HepG2 (cell line): Measurements from ENCODE around the gene NYNRIN. TPM values are rescaled to one million over a fixed set of nuclear protein-coding genes. Genes with fewer than 3 reads are reported as not detected.

Experiments
- ATAC-seq: fragments of 200-7000 bp; cut with Tn5 transposase; 3 replicates; pipeline ENCODE4 v1.9.1; 2020; ENCODE audit warnings: mild to moderate bottlenecking, moderate library complexity
- BruUV-seq: library from RNA; stranded (reverse); fragments of 400-500 nt; replicated peaks from 2 replicates; lab custom pipeline; 2021; lab: Mats Ljungman, UMichigan
- CTCF ChIA-PET: fragments of 300-600 bp; formaldehyde crosslinking; extraction: SDS; loops from one replicate; lab custom pipeline; 2021; ENCODE audit warnings: low total read pairs, inconsistent platforms, low intra/inter-chr PET ratio; lab: Yijun Ruan, JAX
- POLR2A ChIA-PET: fragments of 350-600 bp; sonication (Branson Sonifier 250); formaldehyde crosslinking; loops from one replicate; lab custom pipeline; 2020; ENCODE audit warnings: antibody characterized with exemption, inconsistent platforms; lab: Yijun Ruan, JAX
- DNase-seq: peaks from one replicate; pipeline ENCODE4 v3.0.0-alpha.2; 2015; ENCODE audit warnings: low spot score
- FAIRE-seq: peaks from 3 replicates; lab custom pipeline; 2011; peaks lifted over from hg19 to GRCh38; lab: Jason Lieb, UNC
- H2AFZ ChIP-seq: one replicate; pipeline ENCODE4 v1.6.1; 2011; ENCODE audit warnings: low read length, inconsistent platforms
- H3K27ac ChIP-seq: fragments of 300-600 bp; 3 replicates; pipeline ENCODE4 v1.8.0; 2011; ENCODE audit warnings: mixed run types, mild to moderate bottlenecking, mixed read lengths, low read length, inconsistent platforms; ENCODE audit not compliant: insufficient read depth; ENCODE audit errors: extremely low read length
- H3K27me3 ChIP-seq, 2 experiments: fragments of 200-600 bp in 1 of 2; 2 replicates in 1 of 2; 3 replicates in 1 of 2; pipeline versions ENCODE4 v1.6.0 to v1.8.0; 2011; ENCODE audit warnings: low read length in 2 of 2, mild to moderate bottlenecking in 2 of 2, moderate library complexity in 2 of 2, inconsistent platforms in 1 of 2; ENCODE audit not compliant: insufficient read depth in 2 of 2, control insufficient read depth in 1 of 2
- H3K36me3 ChIP-seq, 2 experiments: fragments of 200-600 bp in 1 of 2; replicated peaks in 1 of 2; 2 replicates in 1 of 2; 3 replicates in 1 of 2; pipeline versions ENCODE4 v1.5.1 to v1.8.0; 2011; ENCODE audit warnings: low read length in 2 of 2, inconsistent platforms in 1 of 2; ENCODE audit not compliant: insufficient read depth in 2 of 2, control insufficient read depth in 1 of 2
- H3K4me1 ChIP-seq: 2 replicates; pipeline ENCODE4 v1.5.1; 2012; ENCODE audit warnings: low read length, inconsistent platforms; ENCODE audit not compliant: insufficient read depth
- H3K4me2 ChIP-seq: 2 replicates; pipeline ENCODE4 v1.6.0; 2011; ENCODE audit warnings: low read depth, low read length, inconsistent platforms
- H3K4me3 ChIP-seq, 3 experiments: fragments of 200-600 bp in 1 of 3; sonication (generic), shearing (Covaris generic) in 1 of 3; replicated peaks in 1 of 3; 2 replicates each; pipeline ENCODE4 v1.5.1; 2011 to 2016; ENCODE audit warnings: low read length in 3 of 3, inconsistent platforms in 2 of 3, low read depth in 2 of 3, mild to moderate bottlenecking in 2 of 3, control low read depth in 1 of 3, mixed read lengths in 1 of 3; ENCODE audit not compliant: insufficient read depth in 1 of 3
- H3K79me2 ChIP-seq: one replicate; pipeline ENCODE4 v1.6.1; 2011; ENCODE audit warnings: low read length, inconsistent platforms; ENCODE audit not compliant: insufficient read depth
- H3K9ac ChIP-seq: 2 replicates; pipeline ENCODE4 v1.6.0; 2011; ENCODE audit warnings: mild to moderate bottlenecking, low read depth, low read length, inconsistent platforms; ENCODE audit not compliant: insufficient read depth
- H3K9me3 ChIP-seq: 2 replicates; pipeline ENCODE4 v1.5.1; 2012; ENCODE audit warnings: mild to moderate bottlenecking, low read length
- H4K20me1 ChIP-seq: 2 replicates; pipeline ENCODE4 v1.6.0; 2011; ENCODE audit warnings: inconsistent platforms, mild to moderate bottlenecking, low read length, moderate library complexity; ENCODE audit not compliant: insufficient read depth
- HOXA7 ChIP-seq: sonication (generic); formaldehyde crosslinking; IDR thresholded peaks from 2 replicates; pipeline ENCODE4 v1.8.1; 2022; ENCODE audit warnings: mild to moderate bottlenecking, missing genetic modification reagents, moderate library complexity
- LCORL ChIP-seq, 2 experiments: fragments of 450-650 bp in 1 of 2; sonication (generic) in 1 of 2; formaldehyde crosslinking in 1 of 2; IDR thresholded peaks; 2 replicates each; pipeline versions ENCODE4 v1.5.0 to v1.6.1; 2017 to 2020; ENCODE audit warnings: antibody characterized with exemption in 1 of 2, missing genetic modification reagents in 1 of 2
- RNF219 ChIP-seq: sonication (generic); formaldehyde crosslinking; IDR thresholded peaks from 2 replicates; pipeline ENCODE4 v1.5.0; 2020; ENCODE audit warnings: mild to moderate bottlenecking, missing genetic modification reagents
- SMAD1 ChIP-seq: sonication (generic); formaldehyde crosslinking; IDR thresholded peaks from 2 replicates; pipeline ENCODE4 v1.4.0; 2020; ENCODE audit warnings: missing genetic modification reagents, low read depth, mild to moderate bottlenecking, borderline replicate concordance
- SRSF1 ChIP-seq: fragments of 200-400 bp; formaldehyde crosslinking; optimal IDR thresholded peaks from 2 replicates; pipeline ENCODE3; 2017; ENCODE audit warnings: mild to moderate bottlenecking, low read depth, low read length, moderate library complexity
- SSRP1 ChIP-seq: IDR thresholded peaks from 2 replicates; pipeline ENCODE4 v1.6.1; 2016; ENCODE audit warnings: control low read depth
- ZNF160 ChIP-seq: sonication (generic); formaldehyde crosslinking; IDR thresholded peaks from 2 replicates; pipeline ENCODE4 v1.8.0; 2022; ENCODE audit warnings: mild to moderate bottlenecking, inconsistent platforms, missing genetic modification reagents
- ZNF616 ChIP-seq: sonication (generic); formaldehyde crosslinking; IDR thresholded peaks from 2 replicates; pipeline ENCODE4 v1.5.0; 2020; ENCODE audit warnings: low read depth, mild to moderate bottlenecking, missing genetic modification reagents
- ZNF652 ChIP-seq: IDR thresholded peaks from 2 replicates; pipeline ENCODE4 v1.6.1; 2016; ENCODE audit warnings: low read depth, borderline replicate concordance
- WGBS: methylation state at CpG from one replicate; pipeline ENCODE4 v1.1.6; 2017; ENCODE audit warnings: low lambda C conversion rate; 5-methylcytosine and 5-hydroxymethylcytosine counted together
- in situ Hi-C: cut with HindIII; loops from 2 replicates; pipeline ENCODE4 v1.10.0; 2017; ENCODE audit warnings: low pct_unique_long_range_greater_than_20kb; ENCODE audit not compliant: extremely low pct_ligation_motif_present
- intact Hi-C: fragments of 100-400 bp; cut with micrococcal nuclease; formaldehyde crosslinking; loops from one replicate; pipeline ENCODE4 v1.10.0; 2022; ENCODE audit not compliant: unreplicated experiment
- polyA plus RNA-seq, 8 experiments: library from polyadenylated mRNA; depleted of rRNA in 3 of 8; stranded (reverse) in 7 of 8; unstranded in 1 of 8; fragments of >200 nt; fragmentation: Illumina TruSeq in 4 of 8; extraction: Trizol in 4 of 8; gene quantifications; 2 replicates each; pipeline versions ENCODE4 v1.2.1 to v1.2.3, GENCODE V29; 2011 to 2016; ENCODE audit warnings: low read depth in 4 of 8, missing spikeins in 1 of 8, mixed read lengths in 1 of 8; ENCODE audit not compliant: insufficient read depth in 1 of 8
- total RNA-seq, 5 experiments: library from RNA; depleted of rRNA; stranded (reverse); fragments of >200 nt; fragmentation: Illumina TruSeq; extraction: Trizol; gene quantifications; 2 replicates each; pipeline ENCODE4 v1.2.3, GENCODE V29; 2016; ENCODE audit warnings: low read depth in 1 of 5
- TF ChIP-seq, protein P1 (sequence below): sonication (generic); formaldehyde crosslinking; IDR thresholded peaks from 2 replicates; pipeline ENCODE4 v1.4.0; 2020; ENCODE audit warnings: missing genetic modification reagents
- TF ChIP-seq, protein P2 (sequence below): sonication (generic); formaldehyde crosslinking; IDR thresholded peaks from 2 replicates; pipeline ENCODE4 v1.5.0; 2020; ENCODE audit warnings: mild to moderate bottlenecking, low read depth, missing genetic modification reagents, borderline replicate concordance

The NYNRIN gene
- total and polyA plus RNA-seq, 2 of the 13 experiments (the other 11 are each of a cell fraction or from before 2014, with no cell fraction given), result 0.63 to 1.1 TPM

DNA sequence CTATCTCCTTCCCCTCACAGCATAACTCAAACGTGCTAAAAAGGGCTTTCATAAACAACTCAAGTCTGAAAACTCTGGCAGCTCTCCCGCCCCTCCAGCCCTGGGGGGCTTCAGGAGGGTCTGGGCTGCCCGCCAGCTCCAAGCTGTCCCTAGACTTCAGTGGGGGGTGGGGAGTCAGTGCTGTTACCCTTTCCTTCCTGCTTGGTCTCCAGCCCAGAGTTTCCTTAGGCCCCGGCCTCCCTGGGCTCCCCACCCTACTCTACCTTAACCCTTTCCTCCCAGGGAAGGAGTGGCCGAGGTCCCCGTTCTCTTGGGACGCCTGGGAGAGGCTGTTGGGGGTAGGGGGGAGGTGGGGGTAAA is 530 bp upstream of the NYNRIN start:
- DNase-seq (no peak), FAIRE-seq (no peak), ATAC-seq (peak; percentile 4)
- H4K20me1 ChIP-seq, result no peaks in the 10 kb centered on the region
- H3K4me2 ChIP-seq, result peak overlapping the region; percentile 83
- H3K4me1 ChIP-seq, result peaks cover 43% of the 10 kb centered on the region
- H3K27me3 ChIP-seq, result peaks cover 15 to 62% of the 10 kb centered on the region in 2 experiments
- no peaks in the 10 kb centered on the region for H3K79me2 ChIP-seq
- WGBS, result 6% methylated on average over 7 of the region's 7 CpGs
- ChIA-PET CTCF (no interaction called here), POLR2A (interaction anchor here (0.6 to 3.3 kb wide), 7 partner anchors 11 to 33 kb away, joined by 3 to 17 read pairs (median 3); partner anchors contain the start of genes CBLN3 and KHNYN)
- BruUV-seq, result no TSS peak
- H3K36me3 ChIP-seq, result no peaks in the 10 kb centered on the region
- H3K4me3 ChIP-seq, result peak overlapping the region; percentile 12 to 74 (median 62); a peak in 4 of 6 replicates
- peak; percentile 91 for TF ChIP-seq ZNF652 (CRISPR knock-in tag)
- TF ChIP-seq, protein P1, sequence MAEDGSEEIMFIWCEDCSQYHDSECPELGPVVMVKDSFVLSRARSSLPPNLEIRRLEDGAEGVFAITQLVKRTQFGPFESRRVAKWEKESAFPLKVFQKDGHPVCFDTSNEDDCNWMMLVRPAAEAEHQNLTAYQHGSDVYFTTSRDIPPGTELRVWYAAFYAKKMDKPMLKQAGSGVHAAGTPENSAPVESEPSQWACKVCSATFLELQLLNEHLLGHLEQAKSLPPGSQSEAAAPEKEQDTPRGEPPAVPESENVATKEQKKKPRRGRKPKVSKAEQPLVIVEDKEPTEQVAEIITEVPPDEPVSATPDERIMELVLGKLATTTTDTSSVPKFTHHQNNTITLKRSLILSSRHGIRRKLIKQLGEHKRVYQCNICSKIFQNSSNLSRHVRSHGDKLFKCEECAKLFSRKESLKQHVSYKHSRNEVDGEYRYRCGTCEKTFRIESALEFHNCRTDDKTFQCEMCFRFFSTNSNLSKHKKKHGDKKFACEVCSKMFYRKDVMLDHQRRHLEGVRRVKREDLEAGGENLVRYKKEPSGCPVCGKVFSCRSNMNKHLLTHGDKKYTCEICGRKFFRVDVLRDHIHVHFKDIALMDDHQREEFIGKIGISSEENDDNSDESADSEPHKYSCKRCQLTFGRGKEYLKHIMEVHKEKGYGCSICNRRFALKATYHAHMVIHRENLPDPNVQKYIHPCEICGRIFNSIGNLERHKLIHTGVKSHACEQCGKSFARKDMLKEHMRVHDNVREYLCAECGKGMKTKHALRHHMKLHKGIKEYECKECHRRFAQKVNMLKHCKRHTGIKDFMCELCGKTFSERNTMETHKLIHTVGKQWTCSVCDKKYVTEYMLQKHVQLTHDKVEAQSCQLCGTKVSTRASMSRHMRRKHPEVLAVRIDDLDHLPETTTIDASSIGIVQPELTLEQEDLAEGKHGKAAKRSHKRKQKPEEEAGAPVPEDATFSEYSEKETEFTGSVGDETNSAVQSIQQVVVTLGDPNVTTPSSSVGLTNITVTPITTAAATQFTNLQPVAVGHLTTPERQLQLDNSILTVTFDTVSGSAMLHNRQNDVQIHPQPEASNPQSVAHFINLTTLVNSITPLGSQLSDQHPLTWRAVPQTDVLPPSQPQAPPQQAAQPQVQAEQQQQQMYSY (CRISPR knock-in tag), result peak; percentile 89
- no peak for TF ChIP-seq SSRP1 (CRISPR knock-in tag)
- intact Hi-C loops, result loop anchor here (2.0 kb wide), 1 partner anchor 33 kb away; no protein-coding TSS in a partner anchor
- in situ Hi-C loops, result no loop called here
- H2AFZ ChIP-seq, result peak overlapping the region; percentile 0
- H3K9me3 ChIP-seq, result no peaks in the 10 kb centered on the region
- no peak overlapping the region for H3K27ac ChIP-seq
- no peak overlapping the region for H3K9ac ChIP-seq

GRCh38 chr14:24399447-24399822 is 632 bp downstream of the NYNRIN start:
- in situ Hi-C loops, result no loop called here
- intact Hi-C loops, result loop anchor here (2.0 kb wide), 1 partner anchor 31 kb away; no protein-coding TSS in a partner anchor
- Histone ChIP-seq H3K4me3 (peak overlapping the region; percentile 54 to 74 (median 62)), H4K20me1 (no peaks in the 10 kb centered on the region), H3K4me1 (peaks cover 43% of the 10 kb centered on the region), H3K9ac (peak overlapping the region; percentile 18; the same call in 1 of the 2 replicates), H3K79me2 (no peaks in the 10 kb centered on the region), H2AFZ (peak overlapping the region; percentile 23), H3K4me2 (peak overlapping the region; percentile 83), H3K27me3 (peaks cover 15 to 54% of the 10 kb centered on the region in 2 experiments), H3K27ac (no peak overlapping the region), H3K36me3 (no peaks in the 10 kb centered on the region), H3K9me3 (no peaks in the 10 kb centered on the region)
- no TSS peak for BruUV-seq
- POLR2A ChIA-PET, result interaction anchor here (1.0 to 3.3 kb wide), 8 partner anchors 8 to 33 kb away, joined by 3 to 17 read pairs (median 4); partner anchors contain the start of genes CBLN3 and KHNYN
- ATAC-seq, result peak; percentile 13
- no peak for DNase-seq
- FAIRE-seq, result no peak
- CTCF ChIA-PET, result no interaction called here
- WGBS, result 10% methylated on average over 8 of the region's 8 CpGs
- TF ChIP-seq SMAD1 (CRISPR knock-in tag), result peak; percentile 10; the same call in 1 of the 2 replicates
- TF ChIP-seq LCORL (IDR thresholded peaks at IDR 0.05), result no peak
- TF ChIP-seq LCORL (CRISPR knock-in tag; IDR thresholded peaks at IDR 0.05), result peak; percentile 13; the same call in 1 of the 2 replicates
- TF ChIP-seq SRSF1, result peak; percentile 71
- TF ChIP-seq, protein P2, sequence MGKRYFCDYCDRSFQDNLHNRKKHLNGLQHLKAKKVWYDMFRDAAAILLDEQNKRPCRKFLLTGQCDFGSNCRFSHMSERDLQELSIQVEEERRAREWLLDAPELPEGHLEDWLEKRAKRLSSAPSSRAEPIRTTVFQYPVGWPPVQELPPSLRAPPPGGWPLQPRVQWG (CRISPR knock-in tag), result no peak
- no peak for TF ChIP-seq RNF219 (CRISPR knock-in tag)
- TF ChIP-seq HOXA7 (CRISPR knock-in tag), result 0 out of 2 replicates have a peak, but pooled peaks have one; percentile 12
- TF ChIP-seq ZNF160, result no peak
- 0 out of 2 replicates have a peak, but pooled peaks have one; percentile 9 for TF ChIP-seq ZNF616 (CRISPR knock-in tag)
